SK-N-SH (cell line): ENCODE data around the gene SYNE1. TPM values are rescaled to one million over a fixed set of nuclear protein-coding genes. Genes with fewer than 3 reads are reported as not detected.

Experiments
- CTCF ChIA-PET: fragments of 300-600, 350-600 bp; formaldehyde crosslinking; extraction: SDS; loops from one replicate; lab custom pipeline; 2021; lab: Yijun Ruan, JAX
- POLR2A ChIA-PET: fragments of 350-600 bp; sonication (Branson Sonifier 250); formaldehyde crosslinking; extraction: SDS; loops from one replicate; lab custom pipeline; 2020; ENCODE audit warnings: antibody characterized with exemption, inconsistent platforms; lab: Yijun Ruan, JAX
- DNase-seq: peaks from one replicate; pipeline ENCODE4 v3.0.0; 2012
- H2AFZ ChIP-seq: fragments of 200-600 bp; sonication (generic); 2 replicates; pipeline ENCODE4 v1.8.1; 2016; ENCODE audit warnings: antibody characterized with exemption, mild to moderate bottlenecking, low read depth
- H3F3A ChIP-seq: fragments of 200-600 bp; sonication (generic); replicated peaks from 2 replicates; pipeline ENCODE3; 2016; ENCODE audit warnings: antibody characterized with exemption, mild to moderate bottlenecking; ENCODE audit not compliant: insufficient read depth
- H3K27ac ChIP-seq, 2 experiments: fragments of 200-500 bp in 1 of 2; fragments of 200-600 bp in 1 of 2; sonication (Bioruptor generic) in 1 of 2; sonication (generic), shearing (Covaris generic) in 1 of 2; 2 replicates each; pipeline versions ENCODE4 v1.5.1 to v1.6.1; 2014 to 2016; ENCODE audit warnings: low read depth in 2 of 2, inconsistent platforms in 1 of 2, low read length in 1 of 2, mild to moderate bottlenecking in 1 of 2, mixed read lengths in 1 of 2
- H3K27me3 ChIP-seq: fragments of 200-600 bp; sonication (generic), shearing (Covaris generic); 2 replicates; pipeline ENCODE4 v1.6.1; 2016; ENCODE audit warnings: mixed run types; ENCODE audit not compliant: insufficient read depth
- H3K36me3 ChIP-seq, 2 experiments: fragments of 200-500 bp in 1 of 2; fragments of 200-600 bp in 1 of 2; sonication (Bioruptor generic) in 1 of 2; sonication (generic) in 1 of 2; replicated peaks in 1 of 2; 2 replicates each; pipeline versions ENCODE3 to v1.5.1; 2014 to 2016; ENCODE audit warnings: low read length in 1 of 2, mild to moderate bottlenecking in 1 of 2; ENCODE audit not compliant: insufficient read depth in 2 of 2, control insufficient read depth in 1 of 2
- H3K4me1 ChIP-seq, 2 experiments: fragments of 200-500 bp in 1 of 2; fragments of 200-600 bp in 1 of 2; sonication (Bioruptor generic) in 1 of 2; sonication (generic), shearing (Covaris generic) in 1 of 2; 2 replicates each; pipeline versions ENCODE4 v1.5.1 to v1.6.1; 2014 to 2016; ENCODE audit warnings: low read depth in 1 of 2, low read length in 1 of 2, mixed run types in 1 of 2; ENCODE audit not compliant: insufficient read depth in 2 of 2, control insufficient read depth in 1 of 2
- H3K4me2 ChIP-seq: fragments of 200-600 bp; sonication (generic), shearing (Covaris generic); 2 replicates; pipeline ENCODE4 v1.6.1; 2017; ENCODE audit warnings: mixed run types
- H3K4me3 ChIP-seq, 2 experiments: fragments of 200-500 bp in 1 of 2; fragments of 200-600 bp in 1 of 2; sonication (Bioruptor generic) in 1 of 2; sonication (generic), shearing (Covaris generic) in 1 of 2; 2 replicates each; pipeline versions ENCODE4 v1.5.1 to v1.8.1; 2014 to 2016; ENCODE audit warnings: low read depth in 2 of 2, inconsistent platforms in 1 of 2, low read length in 1 of 2, mild to moderate bottlenecking in 1 of 2, mixed read lengths in 1 of 2, moderate library complexity in 1 of 2
- H3K79me2 ChIP-seq: fragments of 200-600 bp; sonication (generic); 2 replicates; pipeline ENCODE4 v1.8.1; 2017; ENCODE audit warnings: mild to moderate bottlenecking; ENCODE audit not compliant: insufficient read depth
- H3K9ac ChIP-seq: fragments of 200-600 bp; sonication (generic); 2 replicates; pipeline ENCODE4 v1.6.1; 2017; ENCODE audit warnings: mixed run types
- H3K9me2 ChIP-seq: fragments of 200-600 bp; sonication (generic); 2 replicates; pipeline ENCODE4 v1.6.1; 2017; ENCODE audit warnings: mixed run types
- H3K9me3 ChIP-seq: fragments of 200-600 bp; sonication (generic); 2 replicates; pipeline ENCODE4 v1.6.1; 2017; ENCODE audit warnings: mixed run types, mild to moderate bottlenecking, moderate library complexity
- H4K20me1 ChIP-seq: fragments of 200-600 bp; sonication (generic); 2 replicates; pipeline ENCODE4 v1.6.1; 2017; ENCODE audit warnings: mild to moderate bottlenecking, mixed run types; ENCODE audit not compliant: insufficient read depth
- CHD2 ChIP-seq: fragments of 150-350 bp; IDR thresholded peaks from 2 replicates; pipeline ENCODE4 v1.6.1; 2018; ENCODE audit warnings: low read length; ENCODE audit not compliant: partially characterized antibody
- EP300 ChIP-seq, 2 experiments: IDR thresholded peaks; 2 replicates each; pipeline versions ENCODE4 v1.4.0 to v1.6.1; 2012; ENCODE audit warnings: borderline replicate concordance in 1 of 2, low read depth in 1 of 2, low read length in 1 of 2
- EZH2phosphoT487 ChIP-seq: fragments of 200-600 bp; sonication (generic); IDR thresholded peaks from 2 replicates; pipeline ENCODE4 v1.6.1; 2017; ENCODE audit warnings: low read depth, mixed run types, mild to moderate bottlenecking, antibody characterized with exemption, moderate library complexity, borderline replicate concordance
- FOXM1 ChIP-seq: IDR thresholded peaks from 2 replicates; pipeline ENCODE4 v1.4.0; 2012; ENCODE audit warnings: low read depth, mild to moderate bottlenecking
- JUND ChIP-seq: IDR thresholded peaks from 2 replicates; pipeline ENCODE4 v1.4.0; 2012
- MXI1 ChIP-seq: IDR thresholded peaks from 2 replicates; pipeline ENCODE4 v1.6.1; 2012; ENCODE audit warnings: mild to moderate bottlenecking, low read depth, low read length, improper control_type of control experiment
- NFIC ChIP-seq: IDR thresholded peaks from 2 replicates; pipeline ENCODE4 v1.4.0; 2012; ENCODE audit warnings: borderline replicate concordance
- NRF1 ChIP-seq: IDR thresholded peaks from 2 replicates; pipeline ENCODE4 v1.6.1; 2012; ENCODE audit warnings: low read depth, mild to moderate bottlenecking, low read length
- RAD21 ChIP-seq: IDR thresholded peaks from 2 replicates; pipeline ENCODE4 v1.6.1; 2012; ENCODE audit warnings: mild to moderate bottlenecking, low read length
- RCOR1 ChIP-seq: fragments of 150-350 bp; IDR thresholded peaks from 2 replicates; pipeline ENCODE4 v1.6.1; 2017; ENCODE audit warnings: antibody characterized with exemption, low read length
- RFX5 ChIP-seq: IDR thresholded peaks from 2 replicates; pipeline ENCODE4 v1.6.1; 2012; ENCODE audit warnings: mild to moderate bottlenecking, improper control_type of control experiment, low read length
- RXRA ChIP-seq: IDR thresholded peaks from 2 replicates; pipeline ENCODE4 v1.4.0; 2012; ENCODE audit warnings: low read depth, mild to moderate bottlenecking, borderline replicate concordance
- TAF1 ChIP-seq: IDR thresholded peaks from 2 replicates; pipeline ENCODE4 v1.6.1; 2012; ENCODE audit warnings: low read depth, mild to moderate bottlenecking, low read length, moderate library complexity, borderline replicate concordance
- TEAD4 ChIP-seq: IDR thresholded peaks from 2 replicates; pipeline ENCODE4 v1.4.0; 2012; ENCODE audit warnings: mild to moderate bottlenecking, borderline replicate concordance; ENCODE audit not compliant: insufficient read depth
- WGBS: methylation state at CpG from one replicate; pipeline ENCODE4 v1.1.6; 2017; ENCODE audit warnings: low lambda C conversion rate; 5-methylcytosine and 5-hydroxymethylcytosine counted together
- polyA plus RNA-seq, 3 experiments: library from polyadenylated mRNA; depleted of rRNA; stranded (reverse); fragments of >200 nt; gene quantifications; 2 replicates each; pipeline ENCODE4 v1.2.3, GENCODE V29; 2012
- TF ChIP-seq, protein P1 (sequence below): IDR thresholded peaks from 2 replicates; pipeline ENCODE4 v1.4.0; 2012; ENCODE audit warnings: low read depth, borderline replicate concordance
- TF ChIP-seq, protein P2 (sequence below): IDR thresholded peaks from 2 replicates; pipeline ENCODE4 v1.4.0; 2012; ENCODE audit warnings: low read depth
- TF ChIP-seq, protein P3 (sequence below): fragments of 150-350 bp; IDR thresholded peaks from 2 replicates; pipeline ENCODE4 v1.6.1; 2016; ENCODE audit warnings: mild to moderate bottlenecking, low read depth, low read length

SYNE1 gene
- polyA plus RNA-seq, 1 of the 3 experiments (the other 2 are of a cell fraction) = 31.1 TPM

DNA sequence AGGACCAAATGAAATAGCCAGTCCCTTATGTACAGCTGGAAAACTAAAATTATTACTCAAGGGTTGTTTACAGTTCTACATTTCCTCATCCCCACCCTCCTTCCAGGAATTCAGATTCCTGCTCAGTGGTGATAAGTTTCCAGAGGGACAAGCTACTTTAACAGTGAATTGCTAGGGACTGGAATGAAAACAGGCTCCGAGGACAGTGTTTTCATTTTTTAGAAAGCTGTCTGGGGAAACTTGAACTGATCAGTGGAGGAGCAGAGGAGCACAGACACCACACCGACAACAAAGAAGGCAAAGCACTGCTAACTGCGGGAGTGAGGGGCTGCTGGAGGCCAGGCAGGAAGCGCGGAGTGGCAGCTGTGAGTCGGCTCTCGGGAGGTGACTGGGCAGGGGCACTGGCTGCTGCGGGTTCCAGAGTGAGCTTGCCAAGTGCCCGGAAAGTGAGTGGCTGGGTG, 507.4 kb downstream of the SYNE1 start:
- Histone ChIP-seq H3K9me2 (no peaks in the 10 kb centered on the region), H4K20me1 (no peaks in the 10 kb centered on the region), H3K4me1 (peaks cover 0 to 2% of the 10 kb centered on the region in 2 experiments; a peak in 1 of 4 replicates), H3K27me3 (no peaks in the 10 kb centered on the region), H3K4me2 (no peak overlapping the region), H3K27ac (no peak overlapping the region), H3K79me2 (no peaks in the 10 kb centered on the region), H3F3A (peaks cover 9% of the 10 kb centered on the region), H3K9ac (no peak overlapping the region), H3K9me3 (no peaks in the 10 kb centered on the region), H3K4me3 (no peak overlapping the region), H2AFZ (no peak overlapping the region), H3K36me3 (peaks cover 65 to 71% of the 10 kb centered on the region in 2 experiments)
- ChIA-PET CTCF (interaction anchor here (0.6 to 1.9 kb wide), 2 partner anchors 321 to 540 kb away, joined by 3 to 4 read pairs; no protein-coding TSS in a partner anchor), POLR2A (no interaction called here)
- WGBS = 98% methylated on average over 9 of the region's 9 CpGs
- TF ChIP-seq TEAD4 (no peak), MXI1 (no peak), EZH2phosphoT487 (no peak), RXRA (no peak), EP300 (IDR thresholded peaks at IDR 0.05; ENCODE audit: borderline replicate concordance in 1 of 2, low read depth in 1 of 2, low read length in 1 of 2) (no peak), CHD2 (no peak), RCOR1 (no peak), RFX5 (no peak), JUND (no peak), FOXM1 (no peak)
- TF ChIP-seq, protein P1, sequence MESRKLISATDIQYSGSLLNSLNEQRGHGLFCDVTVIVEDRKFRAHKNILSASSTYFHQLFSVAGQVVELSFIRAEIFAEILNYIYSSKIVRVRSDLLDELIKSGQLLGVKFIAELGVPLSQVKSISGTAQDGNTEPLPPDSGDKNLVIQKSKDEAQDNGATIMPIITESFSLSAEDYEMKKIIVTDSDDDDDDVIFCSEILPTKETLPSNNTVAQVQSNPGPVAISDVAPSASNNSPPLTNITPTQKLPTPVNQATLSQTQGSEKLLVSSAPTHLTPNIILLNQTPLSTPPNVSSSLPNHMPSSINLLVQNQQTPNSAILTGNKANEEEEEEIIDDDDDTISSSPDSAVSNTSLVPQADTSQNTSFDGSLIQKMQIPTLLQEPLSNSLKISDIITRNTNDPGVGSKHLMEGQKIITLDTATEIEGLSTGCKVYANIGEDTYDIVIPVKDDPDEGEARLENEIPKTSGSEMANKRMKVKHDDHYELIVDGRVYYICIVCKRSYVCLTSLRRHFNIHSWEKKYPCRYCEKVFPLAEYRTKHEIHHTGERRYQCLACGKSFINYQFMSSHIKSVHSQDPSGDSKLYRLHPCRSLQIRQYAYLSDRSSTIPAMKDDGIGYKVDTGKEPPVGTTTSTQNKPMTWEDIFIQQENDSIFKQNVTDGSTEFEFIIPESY = no peak
- DNase-seq = no peak

DNA sequence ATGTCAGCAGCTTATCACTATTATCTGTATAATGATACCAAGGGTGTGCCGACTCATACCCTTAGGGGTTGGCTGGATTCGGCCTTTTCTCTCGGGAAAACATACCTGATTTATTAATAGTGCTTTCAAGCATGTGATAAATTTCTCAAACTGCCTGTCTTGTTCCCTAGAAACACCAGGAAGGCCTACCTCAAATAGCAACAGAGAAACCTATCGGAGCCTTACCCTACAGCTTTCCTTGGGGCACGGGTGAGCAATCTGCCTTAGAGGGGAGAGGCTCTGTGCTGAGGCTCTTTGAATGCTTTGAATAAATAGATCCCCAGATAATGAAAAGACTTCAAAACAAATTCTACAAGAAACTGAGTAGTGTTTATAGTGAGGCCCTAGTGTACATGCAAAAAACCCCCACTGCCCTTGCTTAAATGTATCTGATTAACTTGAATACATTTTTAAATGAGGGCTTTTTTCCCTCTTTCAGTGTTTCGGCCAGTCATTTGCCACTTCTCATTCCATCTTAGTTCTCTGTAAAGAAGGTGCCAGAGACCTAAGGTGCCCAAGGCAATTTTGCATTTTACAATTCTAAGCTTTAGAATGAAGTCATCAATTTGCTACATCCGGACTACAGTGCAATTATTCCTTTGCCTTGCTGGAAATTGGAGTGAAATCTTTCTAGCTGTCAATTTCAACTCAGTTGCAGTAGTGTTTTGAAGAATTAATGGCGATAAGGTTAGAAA, 509.6 kb downstream of the SYNE1 start:
- 90% methylated on average over 8 of the region's 8 CpGs for WGBS

More for the DNA sequence above, 509.6 kb downstream of the SYNE1 start:
- CTCF ChIA-PET = interaction anchor here (1.6 to 6.4 kb wide), 2 partner anchors 31 to 362 kb away, joined by 5 to 69 read pairs; no protein-coding TSS in a partner anchor
- H3K9me2 ChIP-seq = no peaks in the 10 kb centered on the region
- H3K9ac ChIP-seq = no peak overlapping the region
- H2AFZ ChIP-seq = no peak overlapping the region
- POLR2A ChIA-PET = no interaction called here
- no peak overlapping the region for H3K27ac ChIP-seq
- H3F3A ChIP-seq = peaks cover 5% of the 10 kb centered on the region
- H4K20me1 ChIP-seq = no peaks in the 10 kb centered on the region
- TF ChIP-seq MXI1 (no peak), RAD21 (no peak), EZH2phosphoT487 (no peak), TEAD4 (no peak), NFIC (no peak), TAF1 (no peak), JUND (no peak), NRF1 (no peak)
- TF ChIP-seq, protein P2, sequence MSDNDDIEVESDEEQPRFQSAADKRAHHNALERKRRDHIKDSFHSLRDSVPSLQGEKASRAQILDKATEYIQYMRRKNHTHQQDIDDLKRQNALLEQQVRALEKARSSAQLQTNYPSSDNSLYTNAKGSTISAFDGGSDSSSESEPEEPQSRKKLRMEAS = no peak
- TF ChIP-seq, protein P3, sequence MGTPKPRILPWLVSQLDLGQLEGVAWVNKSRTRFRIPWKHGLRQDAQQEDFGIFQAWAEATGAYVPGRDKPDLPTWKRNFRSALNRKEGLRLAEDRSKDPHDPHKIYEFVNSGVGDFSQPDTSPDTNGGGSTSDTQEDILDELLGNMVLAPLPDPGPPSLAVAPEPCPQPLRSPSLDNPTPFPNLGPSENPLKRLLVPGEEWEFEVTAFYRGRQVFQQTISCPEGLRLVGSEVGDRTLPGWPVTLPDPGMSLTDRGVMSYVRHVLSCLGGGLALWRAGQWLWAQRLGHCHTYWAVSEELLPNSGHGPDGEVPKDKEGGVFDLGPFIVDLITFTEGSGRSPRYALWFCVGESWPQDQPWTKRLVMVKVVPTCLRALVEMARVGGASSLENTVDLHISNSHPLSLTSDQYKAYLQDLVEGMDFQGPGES = no peak
- no peaks in the 10 kb centered on the region for H3K27me3 ChIP-seq
- H3K4me1 ChIP-seq = peaks cover 0 to 2% of the 10 kb centered on the region in 2 experiments; a peak in 1 of 4 replicates
- no peak overlapping the region for H3K4me2 ChIP-seq
- peaks cover 59 to 63% of the 10 kb centered on the region in 2 experiments for H3K36me3 ChIP-seq
- no peaks in the 10 kb centered on the region for H3K9me3 ChIP-seq
- no peaks in the 10 kb centered on the region for H3K79me2 ChIP-seq
- no peak overlapping the region for H3K4me3 ChIP-seq
- DNase-seq = no peak
